PC-3 (cell line): Measurements from ENCODE around the gene MT3. TPM values are rescaled to one million over a fixed set of nuclear protein-coding genes. Genes with fewer than 3 reads are reported as not detected.
"Not testable (repeated sequence)": the region's sequence is repeated elsewhere in the genome, so short reads cannot be mapped to it uniquely, and the experiment has no call there.

ENCODE experiments used
- ATAC-seq: fragments of 200-7000 bp; cut with Tn5 transposase; 2 replicates; pipeline ENCODE4 v1.9.1; 2020; ENCODE audit warnings: mild to moderate bottlenecking, moderate library complexity
- BruUV-seq: library from RNA; stranded (reverse); fragments of 400-500 nt; replicated peaks from 2 replicates; lab custom pipeline; 2021; lab: Mats Ljungman, UMichigan
- CTCF ChIA-PET: fragments of 300-600 bp; sonication (Branson Sonifier 250); formaldehyde crosslinking; loops from one replicate; lab custom pipeline; 2022; ENCODE audit warnings: antibody characterized with exemption; lab: Charles Lee
- POLR2A ChIA-PET: fragments of 300-600 bp; sonication (Branson Sonifier 250); formaldehyde crosslinking; loops from one replicate; lab custom pipeline; 2022; ENCODE audit warnings: antibody characterized with exemption; ENCODE audit not compliant: unreplicated experiment; lab: Charles Lee
- DNase-seq: peaks from one replicate; pipeline ENCODE4 v3.0.0-alpha.2; 2015
- H2AFZ ChIP-seq: fragments of 300-600 bp; sonication (generic); 2 replicates; pipeline ENCODE4 v1.6.0; 2016; ENCODE audit warnings: antibody characterized with exemption, low read length
- H3F3A ChIP-seq: fragments of 300-600 bp; sonication (generic); one replicate; pipeline ENCODE4 v1.6.0; 2017; ENCODE audit warnings: antibody characterized with exemption, low read length, control low read depth, mild to moderate bottlenecking; ENCODE audit not compliant: unreplicated experiment
- H3K27ac ChIP-seq: fragments of 300-600 bp; sonication (generic); 2 replicates; pipeline ENCODE4 v1.5.1; 2016; ENCODE audit warnings: mild to moderate bottlenecking, low read length
- H3K27me3 ChIP-seq: fragments of 300-600 bp; sonication (generic); 2 replicates; pipeline ENCODE4 v1.6.1; 2016; ENCODE audit warnings: low read length, mixed read lengths
- H3K36me3 ChIP-seq: fragments of 300-600 bp; sonication (generic); 2 replicates; pipeline ENCODE4 v1.6.1; 2016; ENCODE audit warnings: low read depth, mixed run types, low read length, mixed read lengths
- H3K4me1 ChIP-seq: fragments of 300-600 bp; sonication (generic); 2 replicates; pipeline ENCODE4 v1.5.1; 2016; ENCODE audit warnings: low read length; ENCODE audit not compliant: insufficient read depth
- H3K4me2 ChIP-seq: fragments of 300-600 bp; sonication (generic); 2 replicates; pipeline ENCODE4 v1.6.0; 2016; ENCODE audit warnings: low read length
- H3K4me3 ChIP-seq: fragments of 300-600 bp; sonication (generic); 2 replicates; pipeline ENCODE4 v1.5.1; 2016; ENCODE audit warnings: mild to moderate bottlenecking, low read length, mixed read lengths
- H3K79me2 ChIP-seq: fragments of 300-600 bp; sonication (generic); 2 replicates; pipeline ENCODE4 v1.6.1; 2017; ENCODE audit warnings: low read length, mixed read lengths
- H3K9ac ChIP-seq: fragments of 300-600 bp; sonication (generic); 2 replicates; pipeline ENCODE4 v1.6.0; 2016; ENCODE audit warnings: mild to moderate bottlenecking, low read length
- H3K9me2 ChIP-seq: fragments of 300-600 bp; sonication (generic); replicated peaks from 2 replicates; pipeline ENCODE4 v1.6.1; 2016; ENCODE audit warnings: mixed run types, low read length, mixed read lengths
- H3K9me3 ChIP-seq: fragments of 300-600 bp; sonication (generic); 2 replicates; pipeline ENCODE4 v1.6.1; 2016; ENCODE audit warnings: low read length, mixed read lengths
- H4K20me1 ChIP-seq: fragments of 300-600 bp; sonication (generic); 2 replicates; pipeline ENCODE4 v1.6.1; 2016; ENCODE audit warnings: low read length, mixed read lengths
- CTCF ChIP-seq: fragments of 300-600 bp; sonication (generic); conservative IDR thresholded peaks from 2 replicates; pipeline ENCODE4 v1.5.1; 2017; ENCODE audit warnings: antibody characterized with exemption, low read depth, mild to moderate bottlenecking, low read length
- EZH2 ChIP-seq: fragments of 300-600 bp; sonication (generic); IDR thresholded peaks from one replicate; pipeline ENCODE4 v1.6.1; 2017; ENCODE audit warnings: antibody characterized with exemption, mild to moderate bottlenecking, low read length; ENCODE audit not compliant: unreplicated experiment
- EZH2phosphoT487 ChIP-seq: fragments of 300-600 bp; sonication (generic); IDR thresholded peaks from 2 replicates; pipeline ENCODE4 v1.6.1; 2018; ENCODE audit warnings: mild to moderate bottlenecking, antibody characterized with exemption, low read length, borderline replicate concordance
- intact Hi-C: fragments of 100-400 bp; cut with micrococcal nuclease; formaldehyde crosslinking; loops from 2 replicates; pipeline ENCODE4 v1.9.0; 2023
- total RNA-seq: library from RNA; depleted of rRNA; stranded (reverse); fragments of >200 nt; gene quantifications from 2 replicates; pipeline ENCODE4 v1.2.3, GENCODE V29; 2014

The MT3 gene
- total RNA-seq, 1 experiment from 2014 or later = not detected

- Histone ChIP-seq H3K4me3 (no peak overlapping the region), H3K27me3 (no peaks in the 10 kb centered on the region), H4K20me1 (no peaks in the 10 kb centered on the region), H3K9me3 (no peaks in the 10 kb centered on the region), H3F3A (no peaks in the 10 kb centered on the region), H3K9ac (no peak overlapping the region), H3K27ac (no peak overlapping the region), H3K36me3 (no peaks in the 10 kb centered on the region), H3K4me2 (no peak overlapping the region), H3K79me2 (no peaks in the 10 kb centered on the region), H3K4me1 (peaks cover 32% of the 10 kb centered on the region), H3K9me2 (no peaks in the 10 kb centered on the region), H2AFZ (no peak overlapping the region)
- intact Hi-C loops = no loop called here
- CTCF ChIA-PET = no interaction called here
- POLR2A ChIA-PET = no interaction called here
- DNase-seq = no peak
- TF ChIP-seq EZH2 (no peak), CTCF (no peak), EZH2phosphoT487 (no peak)
- BruUV-seq = no TSS peak
- ATAC-seq = no peak
Observed at GRCh38 chr16:56617212-56618085, 28.1 kb downstream of the MT3 start.

- no TSS peak for BruUV-seq
- Histone ChIP-seq H2AFZ (no peak overlapping the region), H3K4me1 (peaks cover 25% of the 10 kb centered on the region), H3K36me3 (no peaks in the 10 kb centered on the region), H3K4me2 (no peak overlapping the region), H3K9me3 (no peaks in the 10 kb centered on the region), H3F3A (no peaks in the 10 kb centered on the region), H3K27me3 (no peaks in the 10 kb centered on the region), H3K27ac (no peak overlapping the region), H3K9me2 (no peaks in the 10 kb centered on the region), H3K9ac (no peak overlapping the region), H4K20me1 (no peaks in the 10 kb centered on the region), H3K4me3 (no peak overlapping the region), H3K79me2 (no peaks in the 10 kb centered on the region)
- CTCF ChIA-PET = no interaction called here
- TF ChIP-seq EZH2 = no peak
- TF ChIP-seq EZH2phosphoT487 = no peak
- no peak for TF ChIP-seq CTCF
- intact Hi-C loops = no loop called here
- DNase-seq = no peak
- no peak for ATAC-seq
- POLR2A ChIA-PET = no interaction called here
Observed at GRCh38 chr16:56618138-56618537, 28.8 kb downstream of the MT3 start.

- Histone ChIP-seq H3K79me2 (no peaks in the 10 kb centered on the region), H3K4me1 (0 out of 2 replicates have a peak, but pooled peaks cover 3% of the 10 kb centered on the region), H3F3A (no peaks in the 10 kb centered on the region), H3K27me3 (no peaks in the 10 kb centered on the region), H2AFZ (no peak overlapping the region), H3K9me2 (no peaks in the 10 kb centered on the region), H3K4me2 (no peak overlapping the region), H3K36me3 (no peaks in the 10 kb centered on the region), H3K9me3 (no peaks in the 10 kb centered on the region), H3K9ac (no peak overlapping the region), H3K4me3 (no peak overlapping the region), H4K20me1 (no peaks in the 10 kb centered on the region), H3K27ac (no peak overlapping the region)
- ATAC-seq (no peak), DNase-seq (no peak)
- no TSS peak for BruUV-seq
- ChIA-PET POLR2A (no interaction called here), CTCF (no interaction called here)
- intact Hi-C loops = no loop called here
- no peak for TF ChIP-seq EZH2
- no peak for TF ChIP-seq EZH2phosphoT487
- no peak for TF ChIP-seq CTCF
Observed at GRCh38 chr16:56620339-56620897, 31.1 kb downstream of the MT3 start.

- H3K79me2 ChIP-seq, POLR2A ChIA-PET, CTCF ChIA-PET, H2AFZ ChIP-seq, H3K9ac ChIP-seq, H3K9me3 ChIP-seq, H3K4me3 ChIP-seq, H4K20me1 ChIP-seq, H3K36me3 ChIP-seq, ATAC-seq, intact Hi-C loops, H3F3A ChIP-seq, H3K9me2 ChIP-seq, H3K4me1 ChIP-seq, BruUV-seq, H3K27ac ChIP-seq, DNase-seq, H3K27me3 ChIP-seq, H3K4me2 ChIP-seq: not testable (repeated sequence)
Observed at GRCh38 chr16:56621665-56622445, 32.5 kb downstream of the MT3 start.
